A549 (cell line): ENCODE data around the gene ANKZF1. TPM values are rescaled to one million over a fixed set of nuclear protein-coding genes. Genes with fewer than 3 reads are reported as not detected.
A peak's percentile ranks its signal among the peaks of the same experiment; 100 is the strongest.

Source experiments
- ATAC-seq, 2 experiments: fragments of 200-7000 bp in 1 of 2; fragments of >200 bp in 1 of 2; cut with Nextera tagmentation in 1 of 2; cut with Tn5 transposase in 1 of 2; 3 replicates each; pipeline versions ENCODE4 v1.8.0 to v1.9.1; 2018 to 2020; ENCODE audit warnings: mild to moderate bottlenecking in 1 of 2, moderate library complexity in 1 of 2
- CTCF ChIA-PET: fragments of 300-600 bp; sonication (Branson Sonifier 250); formaldehyde crosslinking; extraction: SDS; loops from one replicate; lab custom pipeline; 2021; ENCODE audit warnings: antibody characterized with exemption, inconsistent platforms; lab: Yijun Ruan, JAX
- POLR2A ChIA-PET: fragments of 350-600 bp; formaldehyde crosslinking; extraction: SDS; loops from one replicate; lab custom pipeline; 2021; ENCODE audit warnings: antibody characterized with exemption, inconsistent platforms; lab: Yijun Ruan, JAX
- DNase-seq, 2 experiments: peaks; one replicate each; pipeline versions ENCODE4 v3.0.0 to v3.0.0-alpha.2; 2011 to 2016; ENCODE audit warnings: low read depth in 1 of 2, low spot score in 1 of 2
- FAIRE-seq: peaks from 2 replicates; lab custom pipeline; 2011; peaks lifted over from hg19 to GRCh38; lab: Jason Lieb, UNC
- H3K27ac ChIP-seq, 2 experiments: fragments of >200 bp; sonication (Bioruptor Twin); formaldehyde crosslinking; 3 replicates each; pipeline ENCODE4 v1.5.1; 2016 to 2017
- H3K4me1 ChIP-seq: fragments of >200 bp; sonication (Bioruptor Twin); formaldehyde crosslinking; 3 replicates; pipeline ENCODE4 v1.6.1; 2016
- H3K4me2 ChIP-seq: fragments of >200 bp; sonication (Bioruptor Twin); formaldehyde crosslinking; 3 replicates; pipeline ENCODE4 v1.6.1; 2016
- H3K4me3 ChIP-seq: fragments of >200 bp; sonication (Bioruptor Twin); formaldehyde crosslinking; 3 replicates; pipeline ENCODE4 v1.5.1; 2016
- H3K9me3 ChIP-seq: fragments of >200 bp; sonication (Bioruptor Twin); formaldehyde crosslinking; 3 replicates; pipeline ENCODE4 v1.6.1; 2016
- BCL3 ChIP-seq: fragments of >200 bp; sonication (Bioruptor Twin); formaldehyde crosslinking; IDR thresholded peaks from 3 replicates; pipeline ENCODE4 v1.6.1; 2016
- BHLHE40 ChIP-seq: IDR thresholded peaks from 2 replicates; pipeline ENCODE4 v1.6.1; 2012; ENCODE audit warnings: low read depth, low read length, inconsistent platforms
- CHD2 ChIP-seq: fragments of 150-350 bp; IDR thresholded peaks from 2 replicates; pipeline ENCODE4 v1.6.1; 2014; ENCODE audit warnings: low read length; ENCODE audit not compliant: partially characterized antibody
- CHD4 ChIP-seq: fragments of 200-600 bp; sonication (generic); IDR thresholded peaks from 2 replicates; pipeline ENCODE4 v1.6.1; 2016; ENCODE audit warnings: antibody characterized with exemption, mild to moderate bottlenecking, borderline replicate concordance
- E2F6 ChIP-seq: IDR thresholded peaks from 2 replicates; pipeline ENCODE4 v1.6.1; 2012; ENCODE audit warnings: low read depth, borderline replicate concordance
- GATA3 ChIP-seq: IDR thresholded peaks from 2 replicates; pipeline ENCODE4 v1.6.1; 2012; ENCODE audit warnings: borderline replicate concordance
- HEYL ChIP-seq: fragments of 250-450 bp; sonication (Bioruptor Pico); IDR thresholded peaks from 2 replicates; pipeline ENCODE4 v1.8.0; 2021; ENCODE audit warnings: mild to moderate bottlenecking, moderate library complexity
- JUN ChIP-seq, 2 experiments: fragments of >200 bp; sonication (Bioruptor Twin); formaldehyde crosslinking; IDR thresholded peaks; 2 replicates in 1 of 2; 3 replicates in 1 of 2; pipeline ENCODE4 v1.6.1; 2016 to 2017
- MAFK ChIP-seq: fragments of 450-650 bp; IDR thresholded peaks from 2 replicates; pipeline ENCODE4 v1.6.1; 2014; ENCODE audit not compliant: partially characterized antibody
- MAX ChIP-seq: IDR thresholded peaks from 2 replicates; pipeline ENCODE4 v1.6.1; 2012
- MAZ ChIP-seq: fragments of 150-350 bp; IDR thresholded peaks from 2 replicates; pipeline ENCODE4 v1.6.1; 2014; ENCODE audit warnings: antibody characterized with exemption, low read depth, low read length, borderline replicate concordance
- MYC ChIP-seq: IDR thresholded peaks from 2 replicates; pipeline ENCODE4 v1.6.1; 2012; ENCODE audit warnings: mild to moderate bottlenecking, inconsistent platforms, low read length, improper control_type of control experiment, borderline replicate concordance
- NPAS2 ChIP-seq: fragments of 250-450 bp; sonication (Bioruptor Pico); IDR thresholded peaks from 2 replicates; pipeline ENCODE4 v1.8.0; 2022; ENCODE audit warnings: mild to moderate bottlenecking, moderate library complexity, borderline replicate concordance
- POLR2A ChIP-seq: IDR thresholded peaks from 2 replicates; pipeline ENCODE4 v1.6.1; 2012; ENCODE audit warnings: mild to moderate bottlenecking, low read length
- SMC3 ChIP-seq: fragments of >200 bp; sonication (Bioruptor Twin); formaldehyde crosslinking; IDR thresholded peaks from 3 replicates; pipeline ENCODE4 v1.6.1; 2018; ENCODE audit warnings: inconsistent platforms
- TFCP2L1 ChIP-seq: fragments of 250-450 bp; sonication (Bioruptor Pico); IDR thresholded peaks from 2 replicates; pipeline ENCODE4 v1.5.0; 2021; ENCODE audit warnings: mild to moderate bottlenecking
- TP53 ChIP-seq: fragments of 250-450 bp; sonication (Bioruptor Pico); IDR thresholded peaks from 2 replicates; pipeline ENCODE4 v1.5.0; 2021; ENCODE audit warnings: mild to moderate bottlenecking, moderate library complexity
- ZC3H11A ChIP-seq: fragments of 450-650 bp; IDR thresholded peaks from 2 replicates; pipeline ENCODE4 v1.6.1; 2014; ENCODE audit warnings: antibody characterized with exemption, mild to moderate bottlenecking
- WGBS: methylation state at CpG from one replicate; pipeline ENCODE4 v1.1.6; 2017; ENCODE audit errors: missing lambda C conversion rate; 5-methylcytosine and 5-hydroxymethylcytosine counted together
- polyA plus RNA-seq, 4 experiments: library from polyadenylated mRNA; depleted of rRNA in 3 of 4; stranded (reverse); fragments of >200 nt; fragmentation: RNase III in 1 of 4; extraction: RNeasy Plus Mini Kit Qiagen cat#74134 plus additional on column Dnase treatment in 1 of 4; gene quantifications; 2 replicates in 3 of 4; 3 replicates in 1 of 4; pipeline ENCODE4 v1.2.3, GENCODE V29; 2011 to 2017
- TF ChIP-seq, protein P1 (sequence below): IDR thresholded peaks from 2 replicates; pipeline ENCODE4 v1.6.1; 2012
- TF ChIP-seq, protein P2 (sequence below): fragments of 450-650 bp; IDR thresholded peaks from 2 replicates; pipeline ENCODE4 v1.6.1; 2014; ENCODE audit warnings: antibody characterized with exemption
- TF ChIP-seq, protein P3 (sequence below): fragments of 250-450 bp; sonication (Bioruptor Pico); IDR thresholded peaks from 2 replicates; pipeline ENCODE4 v1.5.0; 2020; ENCODE audit warnings: low read depth, mild to moderate bottlenecking, moderate library complexity

Gene ANKZF1
- polyA plus RNA-seq, 2 of the 4 experiments (the other 2 are of a cell fraction): 23.2 to 30.3 TPM

- H3K4me1 ChIP-seq: peaks cover 30% of the 10 kb centered on the region
- TF ChIP-seq POLR2A (peak; percentile 94), MAZ (0 out of 2 replicates have a peak, but pooled peaks have one; percentile 41), HEYL (no peak), CHD2 (peak; percentile 32), E2F6 (peak; percentile 99), SMC3 (no peak), CHD4 (no peak), TP53 (CRISPR knock-in tag) (0 out of 2 replicates have a peak, but pooled peaks have one; percentile 12), BCL3 (peak; percentile 66; the same call in 1 of the 3 replicates), JUN (IDR thresholded peaks at IDR 0.05) (peak in 1 of 2 experiments; percentile 68; a peak in 2 of 5 replicates), MYC (peak; percentile 74), TFCP2L1 (peak; percentile 57; the same call in 1 of the 2 replicates), NPAS2 (CRISPR knock-in tag) (no peak; the same call in 1 of the 2 replicates), MAFK (no peak), MAX (peak; percentile 97), GATA3 (peak; percentile 57), ZC3H11A (no peak), BHLHE40 (peak; percentile 70; the same call in 1 of the 2 replicates)
- TF ChIP-seq, protein P1, sequence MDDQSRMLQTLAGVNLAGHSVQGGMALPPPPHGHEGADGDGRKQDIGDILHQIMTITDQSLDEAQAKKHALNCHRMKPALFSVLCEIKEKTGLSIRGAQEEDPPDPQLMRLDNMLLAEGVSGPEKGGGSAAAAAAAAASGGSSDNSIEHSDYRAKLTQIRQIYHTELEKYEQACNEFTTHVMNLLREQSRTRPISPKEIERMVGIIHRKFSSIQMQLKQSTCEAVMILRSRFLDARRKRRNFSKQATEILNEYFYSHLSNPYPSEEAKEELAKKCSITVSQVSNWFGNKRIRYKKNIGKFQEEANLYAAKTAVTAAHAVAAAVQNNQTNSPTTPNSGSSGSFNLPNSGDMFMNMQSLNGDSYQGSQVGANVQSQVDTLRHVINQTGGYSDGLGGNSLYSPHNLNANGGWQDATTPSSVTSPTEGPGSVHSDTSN: peak; percentile 35
- TF ChIP-seq, protein P2, sequence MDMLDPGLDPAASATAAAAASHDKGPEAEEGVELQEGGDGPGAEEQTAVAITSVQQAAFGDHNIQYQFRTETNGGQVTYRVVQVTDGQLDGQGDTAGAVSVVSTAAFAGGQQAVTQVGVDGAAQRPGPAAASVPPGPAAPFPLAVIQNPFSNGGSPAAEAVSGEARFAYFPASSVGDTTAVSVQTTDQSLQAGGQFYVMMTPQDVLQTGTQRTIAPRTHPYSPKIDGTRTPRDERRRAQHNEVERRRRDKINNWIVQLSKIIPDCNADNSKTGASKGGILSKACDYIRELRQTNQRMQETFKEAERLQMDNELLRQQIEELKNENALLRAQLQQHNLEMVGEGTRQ: peak; percentile 95
- TF ChIP-seq, protein P3, sequence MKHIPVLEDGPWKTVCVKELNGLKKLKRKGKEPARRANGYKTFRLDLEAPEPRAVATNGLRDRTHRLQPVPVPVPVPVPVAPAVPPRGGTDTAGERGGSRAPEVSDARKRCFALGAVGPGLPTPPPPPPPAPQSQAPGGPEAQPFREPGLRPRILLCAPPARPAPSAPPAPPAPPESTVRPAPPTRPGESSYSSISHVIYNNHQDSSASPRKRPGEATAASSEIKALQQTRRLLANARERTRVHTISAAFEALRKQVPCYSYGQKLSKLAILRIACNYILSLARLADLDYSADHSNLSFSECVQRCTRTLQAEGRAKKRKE (CRISPR knock-in tag): peak; percentile 9; the same call in 1 of the 2 replicates
- H3K27ac ChIP-seq: peak within 1 kb of the TSS; percentile 92 to 95
- ChIA-PET POLR2A (interaction anchor here (0.6 to 3.8 kb wide), 10 partner anchors 8 to 76 kb away, joined by 3 to 25 read pairs (median 8); partner anchors contain the start of genes CNPPD1, DNAJB2, GLB1L and STK16), CTCF (interaction anchor here (0.7 to 7.3 kb wide), 12 partner anchors 20 to 80 kb away, joined by 3 to 79 read pairs (median 4); partner anchors contain the start of gene DNAJB2)
- H3K4me3 ChIP-seq: peak within 1 kb of the TSS; percentile 65
- peak; percentile 65 to 84 for ATAC-seq
- peak; percentile 92 for DNase-seq
- 48% methylated on average over 35 of the region's 71 CpGs for WGBS
- no peaks in the 10 kb centered on the region for H3K9me3 ChIP-seq
- H3K4me2 ChIP-seq: peak within 1 kb of the TSS; percentile 93
- peak; percentile 43 for FAIRE-seq
Measured at GRCh38 chr2:219218732-219219701, 10.6 kb upstream of the ANKZF1 start, which contains the start of gene ABCB6. Gene ABCB6, minus strand, starts transcription at chr2:219218958. Its CDS starts 285 bp downstream, at chr2:219218673.
